ENCODE results near the gene CYTH4.

The CYTH4 gene

GRCh38 chr22:37331856-37332536 is 49.7 kb downstream of the CYTH4 start:
- no peak for DNase-seq

GRCh38 chr22:37333724-37334460 is 51.6 kb downstream of the CYTH4 start:
- no peak for DNase-seq

DNA sequence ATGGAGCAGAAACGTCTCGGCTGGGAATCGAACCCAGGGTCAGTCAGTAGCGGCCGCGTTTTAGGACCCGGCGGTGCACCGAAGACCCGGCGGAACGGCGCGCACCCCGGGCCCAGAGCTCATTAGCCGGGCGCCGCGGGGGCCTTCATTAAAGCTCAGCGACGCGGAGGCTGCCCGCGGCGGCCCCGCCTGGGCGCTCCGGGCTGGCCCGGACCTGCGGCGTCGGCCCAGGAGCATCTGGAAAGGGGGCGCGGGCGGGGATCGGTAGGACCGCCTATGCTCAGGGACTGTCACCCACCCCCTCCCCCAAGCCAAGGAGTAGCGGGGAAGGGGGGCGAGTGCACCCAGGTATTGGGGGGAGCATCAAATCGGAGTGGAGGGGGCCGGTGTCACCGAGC is 52.2 kb downstream of the CYTH4 start:
- DNase-seq: no peak

GRCh38 chr22:37334859-37335805 is 52.8 kb downstream of the CYTH4 start:
- DNase-seq: no peak

- DNase-seq: no peak
Observed at GRCh38 chr22:37335806-37336199, 53.5 kb downstream of the CYTH4 start.

DNA sequence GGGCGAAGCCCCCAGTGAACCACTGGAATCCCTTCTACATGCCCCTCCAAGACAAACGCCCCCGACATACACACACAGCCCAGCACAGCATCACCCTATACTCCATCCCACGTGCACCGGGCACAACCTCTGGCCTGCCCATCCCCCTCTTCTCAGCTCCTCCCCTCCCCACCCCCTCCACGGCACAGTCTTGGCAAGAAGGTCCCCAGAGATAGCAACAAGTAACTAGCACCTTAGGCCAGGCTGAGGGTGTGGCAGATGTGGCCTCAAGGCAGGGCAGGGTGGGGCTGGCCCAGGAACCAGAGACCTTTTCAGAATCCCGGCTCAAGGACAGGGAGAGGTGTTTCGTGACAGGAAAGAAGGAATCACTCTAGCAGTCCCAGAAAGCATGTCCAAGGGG is 54.3 kb downstream of the CYTH4 start:
- DNase-seq: no peak

DNA sequence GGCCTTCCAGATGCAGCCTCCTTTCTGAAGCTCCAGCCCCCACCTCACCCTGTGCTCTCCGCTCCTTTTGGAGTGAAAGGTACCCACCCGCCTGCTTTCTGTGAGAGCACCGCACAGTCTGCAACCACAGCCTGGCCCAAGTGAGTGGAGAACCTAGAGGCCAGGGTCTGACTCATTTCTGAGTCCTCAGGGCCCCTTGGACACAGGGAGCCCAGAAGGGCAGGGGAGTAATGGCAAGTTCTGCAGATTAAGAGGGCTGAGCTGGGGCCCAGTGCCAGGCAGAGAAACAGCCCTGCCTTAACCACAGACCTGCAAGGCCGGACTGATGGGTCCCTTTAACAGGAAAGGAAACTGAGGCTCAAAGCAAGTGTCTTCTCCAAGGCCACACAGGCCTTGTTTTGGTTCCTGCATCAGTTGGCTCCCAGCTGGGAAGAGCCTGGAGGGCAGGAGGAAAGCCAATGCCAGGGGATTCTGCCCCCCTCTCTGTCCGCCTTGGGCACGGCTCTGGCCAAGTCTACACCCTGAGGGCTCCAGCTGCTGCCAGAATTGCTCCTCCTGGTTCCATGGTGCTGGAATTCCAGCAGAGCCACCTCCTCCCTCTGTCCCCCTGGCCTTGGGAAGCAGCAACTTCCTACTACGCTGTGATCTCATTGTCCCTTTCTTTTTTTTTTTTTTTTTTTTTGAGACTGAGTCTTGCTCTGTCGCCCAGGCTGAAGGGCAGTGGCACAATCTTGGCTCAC is 55.1 kb downstream of the CYTH4 start:
- no peak for DNase-seq

- DNase-seq: no peak
Observed at GRCh38 chr22:37338539-37339246, 56.4 kb downstream of the CYTH4 start.

DNA sequence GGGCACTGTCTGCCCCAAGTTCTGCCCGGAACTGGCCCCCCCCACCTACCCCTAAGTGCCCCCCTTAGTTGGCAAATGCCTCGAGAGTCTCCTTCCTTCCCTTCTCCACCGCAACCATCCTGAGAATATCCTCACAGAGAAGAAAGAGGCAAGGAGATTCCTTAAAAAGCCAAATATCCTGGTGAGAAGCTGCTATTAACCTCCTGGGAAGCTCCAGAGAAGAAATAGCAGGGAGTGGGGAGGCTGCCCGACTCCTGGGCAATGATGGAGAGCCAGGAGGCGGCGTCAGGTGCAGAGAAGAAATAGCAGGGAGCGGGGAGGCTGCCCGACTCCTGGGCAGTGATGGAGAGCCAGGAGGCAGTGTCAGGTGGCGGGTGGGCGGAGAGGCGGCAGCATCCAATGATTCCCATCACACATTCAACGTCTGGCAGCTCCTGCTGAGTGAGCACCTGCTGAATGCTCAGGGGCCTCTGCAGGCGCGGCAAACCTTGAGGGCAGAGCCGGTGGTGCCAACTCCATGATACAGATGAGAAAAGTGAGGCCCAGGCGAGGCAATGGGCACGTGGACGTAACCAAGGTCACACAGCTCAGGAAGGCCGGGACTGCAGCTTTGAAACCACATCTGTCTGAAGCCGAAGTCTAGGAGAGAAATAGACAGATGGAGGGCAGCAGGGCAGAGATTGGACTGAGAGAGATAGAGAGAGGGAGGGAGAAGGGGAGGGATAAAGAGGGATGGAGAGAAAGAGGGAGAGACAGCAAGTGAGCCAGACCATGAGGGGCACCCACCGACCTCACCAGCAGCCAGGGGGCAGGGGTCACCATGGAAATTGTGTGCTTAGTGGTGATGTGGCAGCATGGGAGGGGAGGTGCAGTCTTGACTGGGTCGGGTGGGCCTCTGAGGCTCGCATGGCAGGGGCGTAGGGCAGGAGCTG is 58.3 kb downstream of the CYTH4 start:
- DNase-seq: no peak

GRCh38 chr22:37342065-37342464 is 59.8 kb downstream of the CYTH4 start:
- no peak for DNase-seq

GRCh38 chr22:37343348-37343747 is 61.0 kb downstream of the CYTH4 start:
- DNase-seq: no peak

GRCh38 chr22:37343863-37344734 is 61.8 kb downstream of the CYTH4 start:
- no peak for DNase-seq

GRCh38 chr22:37344735-37345449 is 62.6 kb downstream of the CYTH4 start:
- no peak for DNase-seq

DNA sequence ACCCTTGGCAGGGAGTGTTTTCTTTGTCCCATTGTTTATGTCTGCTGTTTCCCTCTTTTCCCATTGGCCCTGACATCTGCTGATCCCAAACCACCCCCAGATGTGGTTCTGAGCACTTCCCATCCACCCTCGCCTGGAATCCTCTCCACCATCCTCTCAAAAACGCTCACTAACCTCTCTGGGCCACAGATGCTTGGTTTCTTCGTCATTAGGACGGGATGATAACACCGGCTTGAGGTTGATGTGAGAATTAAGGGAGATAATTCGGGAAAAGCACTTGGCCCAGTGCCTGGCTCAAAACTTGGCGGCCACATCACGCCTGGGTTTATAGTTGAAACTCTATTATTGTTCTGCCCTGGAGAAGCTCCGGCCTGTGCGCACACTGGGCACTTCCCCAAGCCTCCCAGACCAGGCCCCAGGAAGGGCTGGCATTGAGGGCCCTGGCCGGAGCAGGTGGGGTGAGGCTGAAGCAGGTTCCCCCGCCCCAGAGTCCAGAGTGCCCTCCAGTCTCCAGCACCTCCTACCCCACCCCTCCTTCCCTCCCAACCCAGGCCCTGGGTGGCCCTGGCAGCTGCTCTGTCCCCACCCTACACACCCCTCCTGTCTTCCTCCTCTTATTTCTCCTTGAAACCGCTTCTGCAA is 63.7 kb downstream of the CYTH4 start:
- DNase-seq: no peak

DNA sequence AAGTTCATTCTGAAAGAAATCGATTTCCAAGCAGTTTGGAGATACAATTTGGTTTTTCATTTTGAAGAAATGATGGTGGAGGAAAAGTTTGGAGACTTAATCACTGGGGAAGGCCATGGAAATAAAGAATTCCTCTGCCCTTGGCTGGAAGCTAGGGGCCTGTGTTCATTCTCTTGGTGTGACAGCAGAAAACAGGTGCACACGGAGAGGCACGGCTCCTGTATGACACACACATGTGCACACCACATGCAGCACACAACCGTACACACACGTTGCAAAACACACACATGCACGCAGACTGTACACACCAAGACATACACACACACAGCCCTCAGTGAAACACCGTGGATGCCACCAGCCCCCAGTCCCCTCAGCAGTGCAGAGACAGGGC is 64.2 kb downstream of the CYTH4 start:
- no peak for DNase-seq

GRCh38 chr22:37349043-37349814 is 66.9 kb downstream of the CYTH4 start:
- no peak for DNase-seq

- no peak for DNase-seq
Observed at GRCh38 chr22:37351232-37351631, 68.9 kb downstream of the CYTH4 start.

DNA sequence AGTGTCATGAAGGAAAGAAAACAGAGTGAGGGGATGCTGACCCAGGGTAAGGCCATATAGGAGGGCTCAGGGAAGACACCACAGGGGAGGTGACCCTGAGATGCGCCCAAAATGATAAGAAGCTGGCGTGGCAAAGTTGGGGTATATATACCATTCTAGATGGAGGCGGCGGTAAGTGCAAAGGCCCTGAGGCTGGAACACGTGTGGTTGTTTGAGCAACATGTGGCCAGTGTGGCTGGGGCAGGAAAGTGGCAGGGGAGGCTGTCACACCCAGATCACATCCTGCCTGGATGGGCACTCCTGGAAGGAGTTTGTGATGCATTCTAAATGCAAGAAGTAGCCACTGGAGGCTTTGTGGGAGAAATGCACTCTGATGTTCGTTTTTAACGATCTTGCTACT is 70.2 kb downstream of the CYTH4 start:
- DNase-seq: no peak
